Heart left ventricle (tissue), 16 donors: ENCODE data around the gene PLIN5. TPM values are rescaled to one million over a fixed set of nuclear protein-coding genes. Genes with fewer than 3 reads are reported as not detected.
"Not testable (repeated sequence)": the region's sequence is repeated elsewhere in the genome, so short reads cannot be mapped to it uniquely, and the experiment has no call there.

ENCODE experiments used
- ATAC-seq, 4 donors: fragments of 200-7000 bp; cut with Tn5 transposase; one replicate each; pipeline ENCODE4 v1.9.1; 2020 to 2022; ENCODE audit warnings: moderate library complexity in 4 of 4, mild to moderate bottlenecking in 3 of 4, moderate number of reproducible peaks in 1 of 4
- DNase-seq, 5 donors: peaks; one replicate each; pipeline ENCODE4 v3.0.0-alpha.2; 2020
- H3K27ac ChIP-seq, 12 donors: fragments of 200-600 bp; sonication (generic) in 4 of 12; one replicate each; pipeline versions ENCODE4 v1.5.0 to v1.8.0; 2016 to 2022; ENCODE audit warnings: mild to moderate bottlenecking in 2 of 12
- H3K27me3 ChIP-seq, 9 donors: fragments of 200-600 bp; sonication (generic) in 2 of 9; one replicate each; pipeline versions ENCODE4 v1.5.1 to v1.8.0; 2016 to 2022; ENCODE audit warnings: mild to moderate bottlenecking in 3 of 9
- H3K36me3 ChIP-seq, 9 donors: fragments of 200-600 bp; sonication (generic) in 2 of 9; one replicate each; pipeline versions ENCODE4 v1.5.0 to v1.8.0; 2018 to 2022; ENCODE audit warnings: mild to moderate bottlenecking in 2 of 9
- H3K4me1 ChIP-seq, 12 donors: fragments of 200-600 bp; sonication (generic) in 4 of 12; one replicate each; pipeline versions ENCODE4 v1.5.0 to v1.8.0; 2016 to 2022; ENCODE audit warnings: mild to moderate bottlenecking in 3 of 12
- H3K4me3 ChIP-seq, 12 donors: fragments of 200-600 bp; sonication (generic) in 4 of 12; one replicate each; pipeline versions ENCODE4 v1.5.0 to v1.8.0; 2017 to 2022; ENCODE audit warnings: mild to moderate bottlenecking in 9 of 12, moderate library complexity in 4 of 12
- H3K9me3 ChIP-seq, 12 donors: fragments of 200-600 bp; sonication (generic) in 4 of 12; one replicate each; pipeline versions ENCODE4 v1.5.0 to v1.8.0; 2016 to 2022; ENCODE audit warnings: mild to moderate bottlenecking in 1 of 12
- CTCF ChIP-seq, 12 donors: fragments of 200-600 bp; sonication (generic) in 4 of 12; IDR thresholded peaks; one replicate each; pipeline versions ENCODE4 v1.5.0 to v1.8.0; 2018 to 2022; ENCODE audit warnings: antibody characterized with exemption in 12 of 12, mild to moderate bottlenecking in 5 of 12
- POLR2A ChIP-seq, 2 donors: fragments of 450-650 bp; IDR thresholded peaks; one replicate each; pipeline ENCODE4 v1.6.1; 2017; ENCODE audit warnings: antibody characterized with exemption in 2 of 2, mild to moderate bottlenecking in 2 of 2, moderate library complexity in 2 of 2
- WGBS, 4 donors: extraction: QIAGEN DNeasy Blood & Tissue Kit in 2 of 4; methylation state at CpG; one replicate each; pipeline versions ENCODE4 v1.1.5 to v1.1.7; 2013 to 2018; 5-methylcytosine and 5-hydroxymethylcytosine counted together
- intact Hi-C, 10 donors: fragments of 100-400 bp; cut with DNase I; formaldehyde crosslinking; loops; one replicate each; pipeline versions ENCODE4 v1.11.1 to v1.14.2; 2022
- polyA plus RNA-seq, 2 donors: library from polyadenylated mRNA; stranded (reverse); fragments of 200-250 nt; gene quantifications; one replicate each; pipeline ENCODE4 v1.2.3, GENCODE V29; 2013
- total RNA-seq, 9 donors: library from RNA; depleted of rRNA in 2 of 9; stranded (reverse); fragments of >200 nt in 2 of 9; fragmentation: NEBNext Ultra II Directional in 3 of 9; extraction: Animal tissue kit (Norgen Biotek cat#: 25700) in 3 of 9; gene quantifications; one replicate each; pipeline versions ENCODE4 v1.1.0 to v1.2.4, GENCODE V29; 2016 to 2023
- donor health status: ischemic (EF 13 %, LVEDD 7.1; RV severe dilation, severe dysfunction).
- donor health status: healthy with polysubstance abuse.
- donor health status: DM: no; HTN: yes; CAD: no.
- donor health status: DM: no; HTN: no; CAD: no.
- donor health status: ischemic (EF 25% LVEDD 6.9; RV normal size, moderate dysfunction).
- donor health status: ischemic (EF 25% LVEDD 5.7; RV mildly dilated, moderate dysfunction).
- donor health status: healthy.
- donor health status: DM: yes; HTN: yes; CAD: no.
- donor health status: ischemic (EF 35%, LVEDD 5.7; RV mildly dilated, moderate dysfunction).
- donor health status: nonischemic (EF 11% LVEDD 7.7; RV severe dilation, severe dysfunction).
- donor health status: DM: yes; HTN: yes; CAD: no.
- donor health status: PGD.
- donor health status: ischemic (EF 29% LVEDD 5.4; RV normal size, mild dysfunction).
- donor health status: nonischemic (EF 23%, LVEDD 6.1; RV moderate dilation, normal function).

PLIN5 gene
- total and polyA plus RNA-seq, 11 donors: 17.5 to 88.6 (median 42.7) TPM

- ATAC-seq: no peak
- WGBS, 4 donors: 78 to 89% (median 82%) methylated on average over 5 to 9 of the region's 9 CpGs
- Histone ChIP-seq H3K4me3 (no peak overlapping the region), H3K4me1 (peaks cover 0 to 33% (median 12%) of the 10 kb centered on the region in 12 donors), H3K9me3 (no peaks in the 10 kb centered on the region), H3K36me3 (no peaks in the 10 kb centered on the region), H3K27me3 (peaks cover 0 to 7% (median 0%) of the 10 kb centered on the region in 9 donors), H3K27ac (no peak overlapping the region)
- intact Hi-C loops: no loop called here
- TF ChIP-seq CTCF (IDR thresholded peaks at IDR 0.05) (no peak), POLR2A (IDR thresholded peaks at IDR 0.05) (no peak)
- DNase-seq: no peak
Observed at GRCh38 chr19:4533334-4533733, 1.7 kb downstream of the PLIN5 start.

- WGBS, 4 donors: 60 to 68% (median 64%) methylated on average over 26 to 28 of the region's 28 CpGs
- intact Hi-C loops: no loop called here
- no peaks in the 10 kb centered on the region for H3K27me3 ChIP-seq
- TF ChIP-seq POLR2A (IDR thresholded peaks at IDR 0.05) (no peak), CTCF (IDR thresholded peaks at IDR 0.05) (no peak)
- H3K27ac ChIP-seq: no peak overlapping the region
- no peak for DNase-seq
- no peaks in the 10 kb centered on the region for H3K36me3 ChIP-seq
- H3K9me3 ChIP-seq: no peaks in the 10 kb centered on the region
- peaks cover 0 to 30% (median 12%) of the 10 kb centered on the region in 12 donors for H3K4me1 ChIP-seq
- no peak overlapping the region for H3K4me3 ChIP-seq
- ATAC-seq: no peak
Observed at GRCh38 chr19:4531562-4532165, 3.4 kb downstream of the PLIN5 start.

GRCh38 chr19:4529924-4530522, 5.0 kb downstream of the PLIN5 start:
- DNase-seq (no peak), ATAC-seq (no peak)
- intact Hi-C loops: loop anchor here in 5 of 10 donors (10.0 kb wide), 2 partner anchors 255 to 265 kb away; partner anchors contain the start of gene SHD (in 2 of the 5)
- H3K27me3 ChIP-seq: no peaks in the 10 kb centered on the region
- no peak overlapping the region for H3K27ac ChIP-seq
- H3K4me1 ChIP-seq: peaks cover 0 to 18% (median under 1%) of the 10 kb centered on the region in 12 donors
- no peak for TF ChIP-seq CTCF (IDR thresholded peaks at IDR 0.05)
- no peak for TF ChIP-seq POLR2A (IDR thresholded peaks at IDR 0.05)
- H3K9me3 ChIP-seq: no peaks in the 10 kb centered on the region
- 78 to 82% (median 80%) methylated on average over 14 of the region's 14 CpGs for WGBS, 4 donors
- no peak overlapping the region for H3K4me3 ChIP-seq
- peaks cover 0 to under 1% (median 0%) of the 10 kb centered on the region in 9 donors for H3K36me3 ChIP-seq

GRCh38 chr19:4528843-4529242, 6.2 kb downstream of the PLIN5 start:
- ATAC-seq: no peak
- 61 to 75% (median 71%) methylated on average over 15 of the region's 15 CpGs for WGBS, 4 donors
- no peak for DNase-seq
- Histone ChIP-seq H3K36me3 (peaks cover 0 to 4% (median 0%) of the 10 kb centered on the region in 9 donors), H3K9me3 (no peaks in the 10 kb centered on the region), H3K27ac (no peak overlapping the region), H3K4me1 (peaks cover 0 to 10% (median 0%) of the 10 kb centered on the region in 12 donors), H3K27me3 (no peaks in the 10 kb centered on the region), H3K4me3 (no peak overlapping the region)
- intact Hi-C loops: loop anchor here in 5 of 10 donors (10.0 kb wide), 2 partner anchors 254 to 264 kb away; partner anchors contain the start of gene SHD (in 2 of the 5)
- TF ChIP-seq POLR2A (IDR thresholded peaks at IDR 0.05) (no peak), CTCF (IDR thresholded peaks at IDR 0.05) (no peak)

GRCh38 chr19:4527377-4527776, 7.6 kb downstream of the PLIN5 start:
- DNase-seq, H3K9me3 ChIP-seq, H3K27me3 ChIP-seq, H3K4me1 ChIP-seq, ATAC-seq, H3K36me3 ChIP-seq, H3K4me3 ChIP-seq, H3K27ac ChIP-seq: not testable (repeated sequence)
- intact Hi-C loops: loop anchor here in 5 of 10 donors (10.0 kb wide), 2 partner anchors 253 to 263 kb away; partner anchors contain the start of gene SHD (in 2 of the 5)
- WGBS, 4 donors: 80 to 90% (median 86%) methylated on average over 8 of the region's 8 CpGs
